Activated T-helper 9 cell treated with anti-CD3 and anti-CD28 coated beads, Interleukin-2, amount 50 U/mL, for 16 hours (primary cell): ENCODE data around the gene ZGPAT.
A peak's percentile ranks its signal among the peaks of the same experiment; 100 is the strongest.
"Not testable (repeated sequence)": the region's sequence is repeated elsewhere in the genome, so short reads cannot be mapped to it uniquely, and the experiment has no call there.

ENCODE experiments used
- DNase-seq: peaks from one replicate; pipeline ENCODE4 v3.0.0-alpha.2; 2020; ENCODE audit warnings: low read depth

Gene ZGPAT

DNA sequence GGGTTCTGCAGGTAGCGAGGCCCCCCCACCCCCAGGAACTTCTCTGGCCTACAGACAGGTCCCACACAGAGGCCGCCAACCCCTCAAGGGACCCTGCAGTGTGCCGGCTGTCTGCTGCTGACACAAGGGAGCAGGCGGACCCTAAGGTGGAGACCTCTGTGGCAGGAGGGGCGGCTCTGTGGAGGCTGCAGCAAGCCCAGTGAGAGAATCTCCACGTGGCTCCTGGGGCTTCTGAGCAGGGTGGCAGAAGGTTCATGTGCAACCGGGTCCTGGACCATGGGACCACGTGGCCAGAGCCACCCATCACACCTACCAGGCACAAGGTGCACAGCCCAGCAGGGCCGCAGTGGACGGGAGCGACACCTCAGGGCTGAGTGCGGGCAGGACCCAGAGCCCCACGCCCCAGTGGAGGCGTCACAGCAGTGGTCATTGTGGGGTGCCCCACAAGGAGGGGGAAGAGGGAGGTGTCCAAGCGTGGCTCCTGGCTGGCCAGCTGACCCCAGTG lies 4.3 kb upstream of the ZGPAT start:
- DNase-seq, result no peak

DNA sequence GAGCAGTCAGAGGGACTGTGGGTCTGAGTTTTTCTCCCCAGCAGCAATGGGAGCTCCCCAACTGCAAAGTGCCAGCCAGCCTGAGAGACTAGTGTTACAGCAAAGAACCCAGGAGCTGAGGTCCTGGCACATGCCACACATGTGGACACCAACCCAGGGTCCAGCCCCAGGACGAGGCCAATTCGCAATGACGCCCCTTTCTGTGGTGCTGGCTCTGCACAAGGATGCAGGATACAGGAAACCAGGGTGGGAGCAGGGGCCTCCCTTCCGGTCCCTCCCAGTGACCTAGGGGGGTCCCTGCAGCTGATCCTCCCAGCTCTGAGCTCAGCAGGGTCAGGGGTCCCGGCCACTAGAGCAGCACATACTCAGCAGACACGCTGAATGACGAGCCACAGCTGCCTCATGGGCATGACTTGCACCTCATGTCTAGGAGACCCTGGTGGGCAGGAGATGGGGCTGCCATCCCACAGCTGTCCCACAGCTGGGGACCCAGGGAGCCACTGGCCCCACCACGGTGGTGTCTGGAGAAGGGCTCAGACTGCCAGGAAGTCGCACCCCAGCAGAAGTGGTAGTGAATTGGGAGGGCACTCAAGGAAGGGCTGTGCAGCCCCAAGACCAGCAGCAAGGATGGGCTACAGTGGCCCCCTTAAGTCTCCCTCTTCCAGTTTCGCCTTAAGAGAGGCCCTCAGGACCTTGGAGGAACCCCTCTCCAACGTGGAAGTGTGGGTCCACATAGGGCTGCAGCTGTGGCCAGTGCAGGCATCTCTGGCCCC lies 3.7 kb upstream of the ZGPAT start:
- DNase-seq, result no peak

DNA sequence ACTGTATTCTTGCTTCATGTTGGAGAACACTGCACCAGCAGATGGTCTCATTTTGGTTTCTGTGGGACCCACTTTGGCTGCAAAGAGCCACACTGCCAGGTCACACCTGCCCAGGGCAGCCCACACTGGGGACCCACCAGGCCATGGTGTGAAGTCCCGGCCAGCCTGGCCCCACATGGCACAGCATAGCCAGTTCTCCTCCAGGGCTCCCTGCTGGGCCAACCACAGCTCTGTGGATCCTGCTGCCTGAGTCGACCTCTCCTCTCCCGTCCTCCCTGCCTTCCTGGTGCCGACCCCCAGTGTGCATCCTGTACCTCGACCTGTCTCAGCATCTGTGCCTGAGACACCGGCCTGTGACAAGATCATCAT lies 3.1 kb upstream of the ZGPAT start:
- no peak for DNase-seq

DNA sequence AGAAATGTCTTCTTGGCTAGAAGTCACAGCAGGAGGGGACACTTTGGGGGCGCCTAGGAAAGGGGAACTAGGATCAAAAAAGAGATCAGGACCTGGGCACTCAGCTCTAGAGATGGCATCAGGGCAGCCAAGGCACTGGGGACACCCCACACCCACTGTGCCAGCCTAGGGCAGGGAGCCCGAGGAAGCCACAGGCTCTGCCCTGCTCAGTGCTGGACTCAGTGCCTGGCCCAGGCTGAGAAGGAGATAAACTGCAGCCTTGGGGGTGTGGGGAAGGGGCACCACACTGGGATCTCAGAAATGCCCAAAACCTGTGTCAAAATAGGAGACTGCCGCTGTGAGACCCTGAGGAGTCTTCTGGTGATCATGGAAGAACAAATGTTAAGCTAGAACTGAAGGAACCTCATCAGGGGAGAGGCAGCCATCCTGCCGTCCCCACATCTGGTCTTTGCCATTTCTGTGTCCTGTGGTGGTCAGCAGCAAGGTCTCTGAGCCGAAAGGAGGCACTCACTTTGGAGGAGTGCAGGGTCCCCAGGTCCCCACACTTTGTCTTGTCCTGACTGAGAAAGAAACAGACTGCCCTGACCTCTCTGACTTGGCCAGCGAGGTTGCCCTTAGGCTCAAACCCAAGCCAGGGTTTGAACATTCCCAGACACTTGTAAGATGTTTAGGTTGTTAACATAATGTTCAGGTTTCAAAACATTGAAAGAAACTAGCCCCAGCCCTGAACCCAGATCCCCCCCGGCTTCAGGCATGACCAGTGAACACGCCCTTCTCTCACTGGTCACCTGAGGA lies 2.4 kb upstream of the ZGPAT start:
- DNase-seq, result no peak

DNA sequence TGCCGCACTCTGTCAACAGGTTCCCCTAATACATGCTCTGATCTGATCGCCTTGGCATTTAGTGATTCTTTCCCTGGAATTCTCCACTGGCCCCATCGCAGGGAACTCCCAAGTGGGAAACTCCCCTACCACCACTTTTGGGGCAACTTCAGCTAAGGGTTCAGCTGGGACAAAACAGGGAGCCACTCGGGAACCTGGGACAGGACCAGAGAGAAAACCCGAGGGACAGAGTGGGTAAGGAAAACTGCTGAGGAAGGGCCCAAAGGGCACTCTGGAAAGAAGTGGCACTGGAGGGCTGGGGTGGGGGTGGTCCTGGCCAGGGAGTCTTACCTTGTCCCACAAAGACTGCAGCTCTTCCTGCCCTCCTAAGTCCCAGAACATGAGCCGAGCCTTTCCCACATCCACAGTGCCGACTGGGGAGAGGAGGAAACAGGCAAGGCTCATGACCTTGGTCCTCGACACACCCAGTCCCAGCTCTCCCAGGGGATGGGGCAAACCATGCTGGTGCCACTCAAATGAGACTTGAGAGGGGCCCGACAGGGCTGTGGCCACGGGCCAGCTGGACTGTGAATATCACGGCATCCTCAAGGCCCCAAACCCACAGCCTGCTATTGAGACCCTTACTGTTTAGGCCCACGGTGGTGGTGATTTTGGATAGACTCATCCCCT lies 1.7 kb upstream of the ZGPAT start:
- DNase-seq, result no peak

DNA sequence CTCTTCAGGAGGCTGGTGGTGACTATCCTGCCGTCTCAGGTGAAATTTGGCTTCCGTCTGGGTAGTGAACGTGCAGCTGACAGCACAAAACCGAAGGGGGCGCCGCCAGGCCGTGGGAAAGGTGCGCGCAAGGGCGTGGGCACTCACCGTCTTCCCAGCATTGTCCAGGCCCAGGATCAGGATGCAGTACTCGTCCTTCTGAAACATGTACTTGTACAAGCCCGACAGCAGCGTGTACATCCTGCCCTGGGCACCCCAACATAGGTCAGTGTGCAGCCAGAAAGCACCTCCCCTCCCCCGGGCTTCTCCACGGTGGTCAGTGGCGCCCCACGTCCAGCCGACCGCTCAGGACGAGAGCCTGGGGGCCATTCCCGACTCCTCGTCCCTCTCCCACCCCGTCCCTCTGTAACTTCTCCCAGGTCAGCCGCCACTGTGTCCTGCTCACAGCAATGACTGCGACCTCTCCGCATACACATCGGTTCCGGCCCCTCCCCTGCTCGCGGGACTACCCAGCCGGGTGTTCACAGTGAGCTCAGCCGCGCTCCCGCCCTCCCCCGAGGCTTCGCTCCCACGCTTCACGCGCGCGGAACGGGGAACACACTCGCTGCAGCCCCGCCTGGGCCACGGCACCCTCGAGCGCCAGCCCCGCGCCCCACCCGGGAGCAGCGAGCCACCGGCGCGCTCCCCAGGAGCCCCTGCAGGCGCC lies 834 bp upstream of the ZGPAT start:
- peak; percentile 42 for DNase-seq

DNA sequence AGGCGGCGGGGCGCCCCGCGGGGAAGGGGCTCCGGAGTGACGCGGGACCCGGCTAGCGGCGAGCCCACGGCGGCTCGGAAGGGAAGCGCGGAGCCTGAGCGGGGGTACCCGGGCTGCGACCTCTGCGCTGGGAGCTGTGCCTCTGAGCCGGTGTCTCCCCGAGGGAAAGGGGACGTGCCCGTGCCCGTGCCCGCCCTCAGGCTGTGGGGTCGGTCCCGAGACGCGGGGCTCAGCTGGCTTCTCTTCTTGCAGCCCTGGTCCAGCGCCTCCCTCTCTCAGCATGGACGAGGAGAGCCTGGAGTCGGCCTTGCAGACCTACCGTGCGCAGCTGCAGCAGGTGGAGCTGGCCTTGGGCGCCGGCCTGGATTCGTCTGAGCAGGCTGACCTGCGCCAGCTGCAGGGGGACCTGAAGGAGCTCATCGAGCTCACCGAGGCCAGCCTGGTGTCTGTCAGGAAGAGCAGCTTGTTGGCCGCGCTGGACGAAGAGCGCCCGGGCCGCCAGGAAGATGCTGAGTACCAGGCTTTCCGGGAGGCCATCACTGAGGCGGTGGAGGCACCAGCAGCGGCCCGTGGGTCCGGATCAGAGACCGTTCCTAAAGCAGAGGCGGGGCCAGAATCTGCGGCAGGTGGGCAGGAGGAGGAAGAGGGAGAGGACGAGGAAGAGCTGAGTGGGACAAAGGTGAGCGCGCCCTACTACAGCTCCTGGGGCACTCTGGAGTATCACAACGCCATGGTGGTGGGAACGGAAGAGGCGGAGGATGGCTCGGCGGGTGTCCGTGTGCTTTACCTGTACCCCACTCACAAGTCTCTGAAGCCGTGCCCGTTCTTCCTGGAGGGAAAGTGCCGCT lies 686 bp downstream of the ZGPAT start:
- no peak for DNase-seq

DNA sequence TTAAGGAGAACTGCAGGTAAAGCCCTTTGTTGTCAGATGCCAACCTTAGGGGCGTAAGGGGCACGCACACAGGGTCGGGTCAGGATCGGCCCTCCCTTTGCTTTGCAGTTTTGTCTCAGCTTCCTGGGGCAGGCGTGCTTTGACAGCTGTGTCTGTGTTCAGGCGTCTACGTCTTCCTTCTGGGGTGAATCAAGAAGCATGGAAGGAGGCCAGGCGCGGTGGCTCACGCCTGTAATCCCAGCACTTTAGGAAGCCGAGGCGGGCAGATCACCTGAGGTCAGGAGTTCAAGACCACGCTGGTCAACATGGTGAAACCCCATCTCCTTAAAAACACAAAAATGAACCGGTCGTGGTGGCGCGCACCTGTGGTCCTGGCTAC lies 1.3 kb downstream of the ZGPAT start:
- no peak for DNase-seq

DNA sequence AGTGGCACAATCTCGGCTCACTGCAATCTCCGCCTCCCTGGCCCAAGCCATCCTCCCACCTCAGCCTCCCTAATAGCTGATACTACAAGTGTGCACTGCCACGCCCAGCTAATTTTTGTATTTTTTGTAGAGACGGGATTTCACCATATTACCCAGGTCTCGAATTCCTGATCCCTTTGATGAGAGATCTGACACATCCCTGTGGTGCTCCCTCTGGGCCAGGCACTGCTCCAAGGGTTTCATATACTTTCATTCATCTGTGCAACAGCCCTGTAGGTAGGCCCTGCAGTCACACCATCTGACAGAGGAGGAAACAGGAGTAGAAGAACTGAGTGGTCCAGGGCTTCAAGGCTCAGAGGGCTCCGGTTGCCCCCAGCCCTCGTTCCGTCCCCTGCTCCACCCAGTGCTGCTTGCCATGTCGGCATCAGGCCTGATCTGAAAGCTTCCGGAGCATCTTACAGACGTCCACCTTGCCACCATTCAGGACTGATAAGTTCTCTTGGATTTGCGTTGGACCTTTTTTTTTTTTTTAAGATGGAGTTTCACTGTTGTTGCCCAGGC lies 3.3 kb downstream of the ZGPAT start:
- DNase-seq, result no peak

DNA sequence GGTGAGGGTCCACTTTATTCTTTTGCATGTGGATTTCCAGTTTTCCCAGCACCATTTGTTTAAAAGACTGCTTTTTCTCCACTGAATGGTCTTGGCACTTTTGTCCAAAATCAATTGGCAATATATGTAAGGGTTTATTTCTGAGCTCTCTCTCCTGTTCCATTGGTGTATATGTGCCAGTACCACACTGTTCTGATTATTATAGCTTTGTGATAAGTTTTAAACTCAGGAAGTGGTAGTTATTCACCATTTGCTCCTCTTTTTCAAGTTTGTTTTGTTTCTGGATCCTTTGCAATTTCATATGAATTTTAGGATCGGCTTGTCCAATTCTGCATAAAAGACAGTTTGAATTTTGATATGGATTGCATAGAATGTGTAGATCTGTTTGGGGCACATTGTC lies 4.4 kb downstream of the ZGPAT start:
- DNase-seq, result no peak

DNA sequence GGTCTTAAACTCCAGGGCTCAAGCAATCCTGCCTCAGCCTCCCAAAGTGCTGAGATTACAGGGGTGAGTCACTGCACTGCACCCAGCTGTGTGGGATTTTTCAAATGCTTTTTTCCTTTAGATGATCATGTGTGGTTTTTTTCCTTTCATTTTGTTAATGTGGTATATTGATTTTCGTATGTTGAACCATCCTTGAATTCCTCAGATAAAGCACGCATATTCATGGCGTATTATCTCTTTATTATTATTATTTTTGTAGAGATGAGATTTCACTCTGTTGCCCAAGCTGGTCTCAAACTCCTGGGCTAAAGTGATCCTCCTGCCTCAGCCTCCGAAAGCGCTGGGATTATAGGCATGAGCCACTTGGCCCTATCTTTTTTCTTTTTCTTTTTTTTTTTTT lies 7.0 kb downstream of the ZGPAT start:
- no peak for DNase-seq

DNA sequence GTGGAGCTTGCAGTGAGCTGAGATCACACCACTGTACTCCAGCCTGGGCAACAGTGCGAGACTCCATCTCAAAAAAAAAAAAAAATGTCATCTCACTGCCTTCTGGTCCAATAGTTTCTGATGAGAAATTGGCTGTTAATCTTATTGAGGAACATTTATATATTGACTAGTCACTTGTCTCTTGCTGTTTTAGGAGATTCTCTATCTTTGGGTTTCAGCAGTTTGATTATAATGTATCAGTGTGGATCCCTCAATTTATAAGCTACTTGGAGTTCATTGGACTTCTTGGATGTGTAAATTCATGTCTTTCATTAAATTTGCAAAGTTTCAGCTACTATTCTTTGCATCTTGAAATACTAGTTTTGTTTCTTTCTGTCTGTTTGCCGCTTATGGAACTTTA lies 11.2 kb downstream of the ZGPAT start:
- no peak for DNase-seq

DNA sequence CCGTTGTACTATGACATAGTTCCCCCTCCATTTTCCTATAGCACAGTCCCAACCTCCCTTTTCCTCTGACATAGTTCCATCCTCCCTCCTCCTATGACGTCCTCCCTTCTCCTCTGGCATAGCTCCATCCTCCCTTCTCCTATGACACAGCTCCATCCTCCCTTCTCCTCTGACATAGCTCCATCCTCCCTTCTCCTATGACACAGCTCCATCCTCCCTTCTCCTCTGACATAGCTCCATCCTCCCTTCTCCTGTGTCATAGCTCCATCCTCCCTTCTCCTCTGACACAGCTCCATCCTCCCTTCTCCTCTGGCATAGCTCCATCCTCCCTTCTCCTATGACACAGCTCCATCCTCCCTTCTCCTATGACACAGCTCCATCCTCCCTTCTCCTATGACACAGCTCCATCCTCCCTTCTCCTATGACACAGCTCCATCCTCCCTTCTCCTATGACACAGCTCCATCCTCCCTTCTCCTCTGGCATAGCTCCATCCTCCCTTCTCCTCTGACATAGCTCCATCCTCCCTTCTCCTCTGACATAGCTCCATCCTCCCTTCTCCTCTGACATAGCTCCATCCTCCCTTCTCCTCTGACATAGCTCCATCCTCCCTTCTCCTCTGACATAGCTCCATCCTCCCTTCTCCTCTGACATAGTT lies 15.3 kb downstream of the ZGPAT start:
- not testable (repeated sequence) for DNase-seq

DNA sequence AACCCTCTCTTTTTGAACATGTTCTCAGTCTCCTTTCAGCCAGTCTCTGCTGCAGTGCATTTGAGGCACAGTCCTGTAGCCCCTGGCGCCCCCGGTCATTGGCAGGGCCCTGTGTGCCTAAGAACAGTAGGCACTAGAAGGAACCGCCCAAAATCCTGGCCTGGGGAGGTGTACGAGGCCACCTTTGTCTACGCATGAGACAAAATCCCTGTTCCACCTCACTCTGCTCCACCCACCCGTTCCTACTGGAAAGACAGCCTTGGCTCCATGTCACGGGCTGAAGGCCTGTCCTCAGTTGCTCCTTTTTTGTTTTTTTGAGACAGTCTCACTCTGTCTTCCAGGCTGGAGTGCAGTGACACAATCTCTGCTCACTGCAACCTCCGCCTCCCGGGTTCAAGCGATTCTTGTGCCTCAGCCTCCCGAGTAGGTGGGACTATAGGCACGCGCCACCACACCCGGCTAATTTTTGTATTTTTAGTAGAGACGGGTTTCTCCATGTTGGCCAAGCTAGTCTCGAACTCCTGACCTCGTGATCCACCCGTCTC lies 22.4 kb downstream of the ZGPAT start:
- not testable (repeated sequence) for DNase-seq

DNA sequence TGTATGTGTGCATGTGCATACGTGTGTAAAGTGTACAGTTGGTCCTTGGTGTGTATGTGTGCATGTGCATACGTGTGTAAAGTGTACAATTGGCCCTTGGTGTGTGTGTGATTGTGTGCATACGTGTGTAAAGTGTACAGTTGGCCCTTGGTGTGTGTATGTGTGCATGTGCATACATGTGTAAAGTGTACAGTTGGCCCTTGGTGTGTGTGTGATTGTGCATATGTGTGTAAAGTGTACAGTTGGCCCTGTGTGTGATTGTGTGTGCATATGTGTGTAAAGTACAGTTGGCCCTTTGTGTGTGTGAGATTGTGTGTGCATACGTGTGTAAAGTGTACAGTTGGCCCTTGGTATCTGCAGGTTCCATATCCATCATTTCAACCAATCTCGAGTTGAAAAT lies 23.6 kb downstream of the ZGPAT start:
- no peak for DNase-seq

DNA sequence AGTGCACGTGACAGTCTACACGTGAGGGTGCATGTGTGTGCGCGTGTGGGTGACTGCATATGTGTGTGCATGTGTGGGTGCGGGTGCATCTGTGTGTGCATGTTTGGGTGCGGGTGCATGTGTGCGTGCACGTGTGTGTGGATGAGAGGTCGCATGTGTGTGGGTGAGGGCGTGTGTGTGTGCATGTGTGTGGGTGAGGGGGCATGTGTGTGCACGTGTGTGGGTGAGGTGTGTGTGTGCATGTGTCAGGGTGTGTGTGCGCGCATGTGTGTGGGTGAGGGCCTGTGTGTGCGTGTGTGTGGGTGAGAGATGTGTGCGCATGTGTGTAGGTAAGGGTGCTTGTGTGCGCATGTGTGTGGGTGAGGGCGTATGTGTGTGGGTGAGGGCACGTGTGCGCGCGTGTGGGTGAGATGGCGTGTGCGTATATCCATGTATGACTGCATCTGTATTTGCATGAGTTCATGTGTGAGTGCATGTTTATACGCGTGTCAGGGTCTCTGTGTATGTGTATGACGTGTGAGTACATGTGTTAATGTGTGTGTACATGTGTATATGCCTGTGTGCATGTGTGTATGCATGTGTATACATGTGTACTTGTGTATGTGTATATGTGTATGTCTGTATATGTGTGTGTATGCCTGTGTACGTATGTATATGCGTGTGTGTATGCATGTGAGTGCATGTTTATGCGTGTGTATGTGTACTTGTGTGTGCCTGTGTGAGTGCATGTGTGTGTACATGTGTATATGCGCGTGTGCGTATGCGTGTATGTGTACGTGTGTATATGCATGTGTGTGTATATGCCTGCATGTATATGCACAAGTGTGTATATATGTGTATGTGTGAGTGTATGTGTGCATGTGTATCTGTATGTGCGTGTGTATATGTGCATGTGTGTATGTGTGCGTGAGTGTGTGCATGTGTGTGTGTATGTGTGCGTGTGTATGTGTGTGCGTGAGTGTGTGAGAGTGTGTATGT lies 24.6 kb downstream of the ZGPAT start:
- DNase-seq, result no peak

DNA sequence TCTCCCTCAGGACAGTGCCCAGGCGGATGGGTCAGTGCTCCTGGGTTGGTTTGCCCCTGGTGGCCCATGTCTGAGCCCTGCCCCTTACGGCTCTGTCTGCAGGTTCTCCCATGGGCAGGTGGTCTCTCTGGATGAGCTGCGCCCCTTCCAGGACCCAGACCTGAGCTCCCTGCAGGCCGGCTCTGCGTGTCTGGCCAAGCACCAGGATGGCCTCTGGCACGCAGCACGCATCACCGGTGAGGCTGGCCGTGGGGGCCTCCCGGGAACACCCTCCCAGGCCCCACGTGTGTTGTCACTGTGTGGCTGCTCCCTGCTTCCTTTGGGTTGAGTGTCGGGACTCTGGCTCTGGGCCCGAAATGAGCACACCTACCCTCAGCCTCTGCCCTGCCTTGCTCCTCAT lies 25.3 kb downstream of the ZGPAT start:
- DNase-seq, result no peak

DNA sequence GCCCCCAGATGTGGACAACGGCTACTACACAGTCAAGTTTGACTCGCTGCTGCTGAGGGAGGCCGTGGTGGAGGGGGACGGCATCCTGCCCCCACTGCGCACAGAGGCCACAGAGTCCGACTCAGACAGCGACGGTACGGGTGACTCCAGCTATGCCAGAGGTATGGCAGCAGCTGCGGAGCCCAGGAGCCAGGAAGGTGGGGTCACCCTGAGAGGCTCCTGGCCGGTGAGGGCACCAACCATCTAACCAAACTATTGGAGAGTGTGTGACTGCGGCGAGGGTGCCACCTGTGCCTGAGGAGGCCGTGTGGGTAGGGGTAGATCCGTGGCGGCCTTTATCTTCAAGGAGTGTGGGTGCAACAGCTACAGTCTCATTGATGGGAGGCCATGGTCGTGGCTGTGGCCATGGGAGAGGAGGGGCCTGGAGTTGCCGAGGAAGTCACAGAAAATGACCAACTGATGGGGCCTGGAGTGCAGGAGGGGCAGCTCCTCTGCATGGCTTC lies 25.8 kb downstream of the ZGPAT start:
- DNase-seq, result no peak
